RWPE2 (cell line): ENCODE results near the gene KRTAP10-4.
A peak's percentile ranks its signal among the peaks of the same experiment; 100 is the strongest.
"Not testable (repeated sequence)": the region's sequence is repeated elsewhere in the genome, so short reads cannot be mapped to it uniquely, and the experiment has no call there.

Experiments used
- ATAC-seq: fragments of 200-7000 bp; cut with Tn5 transposase; 3 replicates; pipeline ENCODE4 v1.9.1; 2021; ENCODE audit warnings: low read depth
- DNase-seq: peaks from one replicate; pipeline ENCODE4 v3.0.0-alpha.2; 2020; ENCODE audit warnings: low spot score
- H3K27ac ChIP-seq: fragments of 450-650 bp; 2 replicates; pipeline ENCODE4 v1.5.1; 2017; ENCODE audit warnings: mild to moderate bottlenecking; ENCODE audit not compliant: poor library complexity, severe bottlenecking
- H3K27me3 ChIP-seq: fragments of 250-450 bp; sonication (Bioruptor Pico); 2 replicates; pipeline ENCODE4 v1.5.1; 2021; ENCODE audit warnings: mild to moderate bottlenecking, moderate library complexity; ENCODE audit not compliant: insufficient read depth, poor library complexity, severe bottlenecking
- H3K36me3 ChIP-seq: fragments of 250-450 bp; sonication (Bioruptor Pico); 2 replicates; pipeline ENCODE4 v1.5.1; 2020; ENCODE audit warnings: low read depth, mild to moderate bottlenecking, moderate library complexity
- H3K4me1 ChIP-seq: fragments of 250-450 bp; sonication (Bioruptor Pico); 2 replicates; pipeline ENCODE4 v1.5.1; 2021; ENCODE audit warnings: mild to moderate bottlenecking, moderate library complexity; ENCODE audit not compliant: insufficient read depth, poor library complexity, severe bottlenecking
- H3K4me3 ChIP-seq: fragments of 250-450 bp; sonication (Bioruptor Pico); 2 replicates; pipeline ENCODE4 v1.5.1; 2021; ENCODE audit warnings: mild to moderate bottlenecking, moderate library complexity; ENCODE audit not compliant: severe bottlenecking
- H3K9me3 ChIP-seq: fragments of 250-450 bp; sonication (Bioruptor Pico); 2 replicates; pipeline ENCODE4 v1.5.1; 2021; ENCODE audit warnings: mild to moderate bottlenecking, moderate library complexity; ENCODE audit not compliant: severe bottlenecking
- TF ChIP-seq, protein P1 (sequence below): fragments of 450-650 bp; IDR thresholded peaks from one replicate; pipeline ENCODE4 v1.5.1; 2017; ENCODE audit warnings: mild to moderate bottlenecking, moderate library complexity; ENCODE audit not compliant: poor library complexity, severe bottlenecking

KRTAP10-4 gene

DNA sequence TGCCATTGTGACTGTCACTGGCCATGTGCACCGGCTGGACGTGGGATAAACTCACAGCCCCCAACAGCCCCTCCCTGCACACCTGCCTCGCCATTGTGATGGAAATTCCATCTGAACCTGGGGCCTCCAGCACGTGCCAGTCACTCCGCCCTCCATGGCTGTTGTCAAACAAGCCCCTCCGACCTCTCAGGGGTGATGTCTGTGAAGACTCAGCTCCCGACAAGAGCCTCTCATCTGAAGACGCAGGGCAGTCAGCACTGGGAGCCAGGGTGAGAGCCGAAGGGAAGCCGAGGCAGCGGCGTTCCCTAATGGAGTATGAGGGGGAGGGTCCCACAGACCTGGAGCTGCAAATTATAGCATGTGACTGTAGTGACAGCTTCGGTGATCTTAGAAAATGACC, 20.8 kb upstream of the KRTAP10-4 start:
- Histone ChIP-seq H3K27ac (no peak overlapping the region), H3K36me3 (no peaks in the 10 kb centered on the region), H3K27me3 (peaks cover 14% of the 10 kb centered on the region), H3K9me3 (no peaks in the 10 kb centered on the region), H3K4me1 (peaks cover 10% of the 10 kb centered on the region), H3K4me3 (no peak overlapping the region)
- TF ChIP-seq, protein P1, sequence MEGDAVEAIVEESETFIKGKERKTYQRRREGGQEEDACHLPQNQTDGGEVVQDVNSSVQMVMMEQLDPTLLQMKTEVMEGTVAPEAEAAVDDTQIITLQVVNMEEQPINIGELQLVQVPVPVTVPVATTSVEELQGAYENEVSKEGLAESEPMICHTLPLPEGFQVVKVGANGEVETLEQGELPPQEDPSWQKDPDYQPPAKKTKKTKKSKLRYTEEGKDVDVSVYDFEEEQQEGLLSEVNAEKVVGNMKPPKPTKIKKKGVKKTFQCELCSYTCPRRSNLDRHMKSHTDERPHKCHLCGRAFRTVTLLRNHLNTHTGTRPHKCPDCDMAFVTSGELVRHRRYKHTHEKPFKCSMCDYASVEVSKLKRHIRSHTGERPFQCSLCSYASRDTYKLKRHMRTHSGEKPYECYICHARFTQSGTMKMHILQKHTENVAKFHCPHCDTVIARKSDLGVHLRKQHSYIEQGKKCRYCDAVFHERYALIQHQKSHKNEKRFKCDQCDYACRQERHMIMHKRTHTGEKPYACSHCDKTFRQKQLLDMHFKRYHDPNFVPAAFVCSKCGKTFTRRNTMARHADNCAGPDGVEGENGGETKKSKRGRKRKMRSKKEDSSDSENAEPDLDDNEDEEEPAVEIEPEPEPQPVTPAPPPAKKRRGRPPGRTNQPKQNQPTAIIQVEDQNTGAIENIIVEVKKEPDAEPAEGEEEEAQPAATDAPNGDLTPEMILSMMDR = no peak
- ATAC-seq = no peak
- DNase-seq = no peak

- Histone ChIP-seq H3K36me3 (no peaks in the 10 kb centered on the region), H3K4me3 (no peak overlapping the region), H3K9me3 (no peaks in the 10 kb centered on the region), H3K27ac (no peak overlapping the region), H3K27me3 (peaks cover 18% of the 10 kb centered on the region), H3K4me1 (no peaks in the 10 kb centered on the region)
- ATAC-seq (no peak), DNase-seq (no peak)
- TF ChIP-seq, protein P1 = no peak
These were observed 18.2 kb upstream of the KRTAP10-4 start for GRCh38 chr21:44555200-44555875.

GRCh38 chr21:44556879-44557278, 16.6 kb upstream of the KRTAP10-4 start:
- Histone ChIP-seq H3K27me3 (peaks cover 20% of the 10 kb centered on the region), H3K4me1 (no peaks in the 10 kb centered on the region), H3K36me3 (no peaks in the 10 kb centered on the region), H3K4me3 (no peak overlapping the region), H3K9me3 (no peaks in the 10 kb centered on the region), H3K27ac (no peak overlapping the region)
- TF ChIP-seq, protein P1 = no peak
- ATAC-seq (no peak), DNase-seq (no peak)

DNA sequence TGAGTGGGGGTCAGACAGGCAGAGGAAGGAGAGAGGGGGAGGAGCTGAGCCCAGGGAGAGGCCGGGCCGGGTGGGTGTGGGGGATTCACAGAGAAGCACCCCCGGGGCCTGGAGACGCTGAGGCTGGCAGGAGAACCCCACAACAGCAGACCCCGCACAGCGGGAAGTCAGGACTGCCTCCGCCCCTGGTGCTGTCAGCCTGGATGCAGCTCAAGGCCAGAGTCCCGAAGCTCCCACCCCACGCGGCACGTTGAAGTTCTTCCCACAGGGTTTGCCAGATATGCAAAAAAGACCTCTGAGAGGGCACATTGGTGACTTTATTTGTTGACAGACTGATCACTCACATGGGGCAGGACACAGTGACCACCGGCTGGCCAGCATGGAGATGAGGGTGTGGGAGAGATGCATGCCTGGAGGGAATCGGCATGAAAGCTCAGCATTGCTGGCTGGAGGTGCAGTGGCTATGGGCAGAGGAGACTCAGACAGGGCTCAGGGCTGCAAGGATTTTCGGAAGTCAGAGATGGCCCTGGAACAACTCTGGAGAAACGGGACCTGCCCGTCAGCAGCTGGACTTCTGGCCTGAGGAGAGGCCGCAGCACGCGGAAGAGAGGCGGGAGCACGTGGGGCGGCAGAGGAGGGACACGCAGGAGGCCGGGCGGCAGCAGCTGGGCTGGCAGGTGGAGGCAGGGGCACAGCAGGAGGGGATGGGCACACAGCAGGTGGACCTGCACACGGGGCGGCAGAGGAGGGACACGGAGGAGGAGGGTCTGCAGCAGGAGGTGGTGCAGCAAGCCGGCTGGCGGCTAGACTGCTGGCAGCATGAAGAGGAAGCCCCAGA, 15.8 kb upstream of the KRTAP10-4 start:
- no peaks in the 10 kb centered on the region for H3K36me3 ChIP-seq
- DNase-seq (peak; percentile 50), ATAC-seq (no peak)
- H3K4me1 ChIP-seq = no peaks in the 10 kb centered on the region
- H3K9me3 ChIP-seq = no peaks in the 10 kb centered on the region
- H3K27ac ChIP-seq = no peak overlapping the region
- TF ChIP-seq, protein P1 = no peak
- no peak overlapping the region for H3K4me3 ChIP-seq
- H3K27me3 ChIP-seq = peaks cover 20% of the 10 kb centered on the region

- ATAC-seq, H3K36me3 ChIP-seq, H3K4me3 ChIP-seq, H3K9me3 ChIP-seq, DNase-seq, H3K4me1 ChIP-seq, H3K27ac ChIP-seq: not testable (repeated sequence)
- H3K27me3 ChIP-seq = peaks cover 20% of the 10 kb centered on the region
These were observed 15.2 kb upstream of the KRTAP10-4 start for GRCh38 chr21:44558329-44558675.
